Large intestine (tissue), 3 donors: Measurements from ENCODE around the gene STEEP1. TPM values are rescaled to one million over a fixed set of nuclear protein-coding genes. Genes with fewer than 3 reads are reported as not detected.

ENCODE experiments used
- DNase-seq, 2 donors: peaks; one replicate each; pipeline versions ENCODE4 v3.0.0 to v3.0.0-alpha.2; 2013
- H3K27ac ChIP-seq: one replicate; pipeline ENCODE4 v1.5.1; 2013; ENCODE audit warnings: low read length
- H3K27me3 ChIP-seq: 2 replicates; pipeline ENCODE4 v1.6.1; 2013; ENCODE audit warnings: low read length; ENCODE audit not compliant: control insufficient read depth, insufficient read depth
- H3K36me3 ChIP-seq: 2 replicates; pipeline ENCODE4 v1.6.1; 2013; ENCODE audit warnings: low read length; ENCODE audit not compliant: control insufficient read depth, insufficient read depth
- H3K4me1 ChIP-seq: one replicate; pipeline ENCODE4 v1.6.1; 2013; ENCODE audit warnings: low read length; ENCODE audit not compliant: control insufficient read depth, insufficient read depth
- H3K4me3 ChIP-seq: one replicate; pipeline ENCODE4 v1.5.1; 2013; ENCODE audit warnings: low read length
- H3K9me3 ChIP-seq: one replicate; pipeline ENCODE4 v1.6.1; 2013; ENCODE audit warnings: mild to moderate bottlenecking, low read depth, low read length, moderate library complexity; ENCODE audit not compliant: control insufficient read depth
- WGBS: methylation state at CpG from one replicate; pipeline ENCODE4 v1.1.5; 2013; ENCODE audit warnings: low lambda C conversion rate; ENCODE audit not compliant: insufficient coverage; 5-methylcytosine and 5-hydroxymethylcytosine counted together
- polyA plus RNA-seq: library from polyadenylated mRNA; unstranded; fragments of 120-200 nt; gene quantifications from one replicate; pipeline ENCODE4 v1.2.1, GENCODE V29; 2013

Gene STEEP1
- polyA plus RNA-seq, 1 donor, result 24.5 TPM

GRCh38 chrX:119583431-119584059 is 18.3 kb upstream of the STEEP1 start:
- whole genome bisulfite sequencing, result no CpG with 5 or more reads among the region's 2 CpGs
- DNase-seq, result no peak
- Histone ChIP-seq H3K4me3 (no peak overlapping the region), H3K4me1 (no peaks in the 10 kb centered on the region), H3K27ac (no peak overlapping the region), H3K36me3 (peaks cover 2% of the 10 kb centered on the region), H3K9me3 (no peaks in the 10 kb centered on the region), H3K27me3 (no peaks in the 10 kb centered on the region)

- no peaks in the 10 kb centered on the region for H3K9me3 ChIP-seq
- no peaks in the 10 kb centered on the region for H3K27me3 ChIP-seq
- no peak overlapping the region for H3K4me3 ChIP-seq
- DNase-seq, result no peak
- peaks cover 5% of the 10 kb centered on the region for H3K4me1 ChIP-seq
- peaks cover 4% of the 10 kb centered on the region for H3K36me3 ChIP-seq
- no peak overlapping the region for H3K27ac ChIP-seq
These were observed 14.2 kb upstream of the STEEP1 start for GRCh38 chrX:119579414-119579813.

DNA sequence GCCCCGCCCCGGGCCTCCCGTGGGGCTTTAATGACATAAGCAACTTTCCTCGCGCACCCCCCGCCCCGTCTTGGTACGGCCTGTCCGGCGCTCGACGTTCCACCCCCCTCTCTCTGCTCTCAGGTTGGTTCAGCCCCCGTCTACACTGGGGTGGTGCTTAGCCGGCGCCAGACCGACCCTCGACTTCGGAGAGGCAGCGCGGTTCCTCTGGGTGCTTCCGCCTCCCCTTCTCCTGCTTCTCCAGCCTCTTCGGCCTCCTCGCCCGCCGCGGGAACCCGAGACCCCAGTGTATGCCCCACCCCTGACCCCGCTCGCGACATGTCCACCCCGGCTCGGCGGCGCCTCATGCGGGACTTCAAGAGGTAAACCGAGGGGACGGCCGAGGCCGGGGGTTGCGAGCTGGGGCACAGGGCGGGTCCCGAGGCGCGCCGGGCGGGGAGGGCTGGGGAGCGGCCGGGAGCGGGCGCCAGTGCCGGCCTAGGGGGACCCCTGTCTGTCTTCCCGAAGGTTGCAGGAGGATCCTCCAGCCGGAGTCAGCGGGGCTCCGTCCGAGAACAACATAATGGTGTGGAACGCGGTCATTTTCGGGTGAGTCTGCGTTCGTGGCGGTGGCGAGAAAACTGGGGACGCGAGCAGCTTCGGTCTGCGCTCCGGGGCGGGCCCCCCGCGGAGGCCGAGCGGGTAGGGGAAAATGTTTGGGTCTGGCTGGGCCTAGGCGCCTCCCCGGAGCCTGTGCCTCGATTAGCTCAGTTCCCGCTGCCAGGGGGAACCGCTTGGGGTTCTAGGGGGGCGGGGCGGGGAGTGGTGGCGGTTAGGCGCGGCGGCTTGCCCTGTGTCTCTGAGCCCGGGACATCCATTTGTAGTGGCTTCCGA is 9.4 kb upstream of the STEEP1 start, which contains the start of gene UBE2A:
Gene UBE2A, plus strand, starts transcription at position 170 of the 873 bp plus-strand sequence. Its CDS starts 149 bp downstream, at position 319.
- Histone ChIP-seq H3K4me3 (peak within 1 kb of the TSS; percentile 83), H3K36me3 (peaks cover 2% of the 10 kb centered on the region), H3K9me3 (no peaks in the 10 kb centered on the region), H3K27ac (peak within 1 kb of the TSS; percentile 94), H3K4me1 (peaks cover 5% of the 10 kb centered on the region), H3K27me3 (no peaks in the 10 kb centered on the region)
- no CpG with 5 or more reads among the region's 86 CpGs for WGBS
- peak; percentile 86 to 93 for DNase-seq

DNA sequence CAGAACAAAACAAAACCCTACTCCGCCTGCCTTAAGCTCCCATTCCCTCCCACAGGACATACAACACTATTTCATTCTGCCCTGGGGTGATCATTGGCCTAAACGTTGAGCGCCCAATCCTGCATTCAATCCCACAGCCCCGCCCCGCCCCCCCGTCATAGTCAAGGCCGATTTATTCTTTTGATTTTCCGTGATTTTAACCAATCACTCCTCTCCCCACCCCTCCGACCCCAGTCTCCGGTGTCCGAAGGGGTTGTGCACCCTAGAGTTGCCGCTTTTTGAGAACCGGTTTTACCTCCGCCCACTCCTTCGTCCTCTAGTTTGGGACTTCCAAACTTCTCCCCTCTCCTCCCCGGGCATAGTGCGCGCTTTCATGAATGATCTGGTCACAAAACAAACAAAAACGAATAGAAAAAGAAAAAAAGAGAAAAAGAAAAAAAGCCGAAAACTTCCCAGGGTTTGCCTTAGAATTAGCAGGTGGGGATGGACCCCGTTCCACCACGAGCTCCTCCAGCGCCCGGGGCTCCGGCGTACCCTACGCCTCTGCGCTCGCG is 8.7 kb upstream of the STEEP1 start:
- H3K4me3 ChIP-seq, result peak overlapping the region; percentile 83
- H3K27me3 ChIP-seq, result no peaks in the 10 kb centered on the region
- no peaks in the 10 kb centered on the region for H3K9me3 ChIP-seq
- peak overlapping the region; percentile 94 for H3K27ac ChIP-seq
- H3K4me1 ChIP-seq, result peaks cover 5% of the 10 kb centered on the region
- peaks cover 2% of the 10 kb centered on the region for H3K36me3 ChIP-seq
- DNase-seq, result no peak
- no CpG with 5 or more reads among the region's 30 CpGs for WGBS

DNA sequence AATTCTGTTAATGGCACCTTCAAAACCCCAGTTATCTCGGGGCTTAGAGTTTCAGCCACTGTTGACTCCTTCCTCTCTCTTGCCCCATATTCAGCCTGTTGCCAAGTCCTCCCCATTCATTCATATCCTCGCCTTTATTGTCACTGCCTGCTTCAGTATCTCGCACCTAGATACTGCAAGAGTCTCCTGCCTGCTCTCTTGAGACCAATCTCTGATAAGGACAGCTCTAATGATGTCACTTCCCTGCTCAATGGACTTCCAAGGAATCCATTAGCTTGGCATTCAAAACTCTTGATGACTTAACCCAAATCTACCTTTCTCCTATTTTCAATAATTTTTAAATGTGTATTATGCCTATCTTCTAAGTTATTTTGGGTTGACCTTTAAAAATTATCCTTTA is 8.0 kb upstream of the STEEP1 start:
- WGBS, result no CpG with 5 or more reads among the region's 3 CpGs
- Histone ChIP-seq H3K9me3 (no peaks in the 10 kb centered on the region), H3K4me1 (peaks cover 5% of the 10 kb centered on the region), H3K36me3 (peaks cover 2% of the 10 kb centered on the region), H3K27me3 (no peaks in the 10 kb centered on the region), H3K4me3 (peak overlapping the region; percentile 83), H3K27ac (peak overlapping the region; percentile 94)
- DNase-seq, result peak; percentile 51 to 56

- no peak overlapping the region for H3K27ac ChIP-seq
- no CpG with 5 or more reads among the region's 6 CpGs for WGBS
- H3K36me3 ChIP-seq, result no peaks in the 10 kb centered on the region
- H3K9me3 ChIP-seq, result no peaks in the 10 kb centered on the region
- DNase-seq, result no peak
- peaks cover under 1% of the 10 kb centered on the region for H3K4me1 ChIP-seq
- no peak overlapping the region for H3K4me3 ChIP-seq
- H3K27me3 ChIP-seq, result no peaks in the 10 kb centered on the region
These were observed 5.2 kb upstream of the STEEP1 start for GRCh38 chrX:119570351-119570835.

- Histone ChIP-seq H3K27ac (no peak overlapping the region), H3K4me3 (no peak overlapping the region), H3K9me3 (no peaks in the 10 kb centered on the region), H3K36me3 (peaks cover 9% of the 10 kb centered on the region), H3K27me3 (no peaks in the 10 kb centered on the region), H3K4me1 (no peaks in the 10 kb centered on the region)
- no peak for DNase-seq
- WGBS, result no CpG with 5 or more reads among the region's 3 CpGs
These were observed 12.7 kb downstream of the STEEP1 start for GRCh38 chrX:119552508-119552907.

- no peaks in the 10 kb centered on the region for H3K4me1 ChIP-seq
- H3K27me3 ChIP-seq, result no peaks in the 10 kb centered on the region
- no peak overlapping the region for H3K4me3 ChIP-seq
- no CpG with 5 or more reads among the region's 7 CpGs for WGBS
- no peaks in the 10 kb centered on the region for H3K9me3 ChIP-seq
- no peak overlapping the region for H3K27ac ChIP-seq
- peaks cover under 1% of the 10 kb centered on the region for H3K36me3 ChIP-seq
- no peak for DNase-seq
These were observed 15.7 kb downstream of the STEEP1 start for GRCh38 chrX:119549327-119550016.

- Histone ChIP-seq H3K9me3 (no peaks in the 10 kb centered on the region), H3K27ac (no peak overlapping the region), H3K27me3 (no peaks in the 10 kb centered on the region), H3K4me1 (no peaks in the 10 kb centered on the region), H3K36me3 (peaks cover 3% of the 10 kb centered on the region), H3K4me3 (no peak overlapping the region)
- no CpG with 5 or more reads among the region's 4 CpGs for WGBS
- DNase-seq, result no peak
These were observed 24.0 kb downstream of the STEEP1 start for GRCh38 chrX:119541188-119541587.

DNA sequence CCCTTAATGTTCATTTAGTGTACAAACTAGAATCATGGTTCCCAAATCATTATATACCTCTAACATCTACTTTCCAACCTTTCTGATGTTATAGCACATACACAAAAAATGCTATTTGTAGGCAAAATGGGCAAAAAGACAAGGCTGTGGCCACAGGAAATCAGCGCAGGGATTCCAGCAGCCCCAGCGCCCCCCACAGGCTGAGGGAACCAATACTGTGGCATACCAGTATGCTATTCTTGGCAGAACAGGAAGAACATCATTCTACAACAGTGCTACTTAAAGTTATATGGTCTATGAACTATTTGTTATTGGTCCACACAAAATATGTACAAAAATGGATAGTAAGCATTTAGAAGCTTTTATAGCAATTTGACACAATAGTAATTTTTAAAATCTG is 25.3 kb downstream of the STEEP1 start:
- Histone ChIP-seq H3K36me3 (peaks cover 3% of the 10 kb centered on the region), H3K27me3 (no peaks in the 10 kb centered on the region), H3K27ac (no peak overlapping the region), H3K4me3 (no peak overlapping the region), H3K4me1 (no peaks in the 10 kb centered on the region), H3K9me3 (no peaks in the 10 kb centered on the region)
- DNase-seq, result no peak
- WGBS, result no CpG with 5 or more reads among the region's 2 CpGs
